ENCODE data around the gene PARD3.

DNA sequence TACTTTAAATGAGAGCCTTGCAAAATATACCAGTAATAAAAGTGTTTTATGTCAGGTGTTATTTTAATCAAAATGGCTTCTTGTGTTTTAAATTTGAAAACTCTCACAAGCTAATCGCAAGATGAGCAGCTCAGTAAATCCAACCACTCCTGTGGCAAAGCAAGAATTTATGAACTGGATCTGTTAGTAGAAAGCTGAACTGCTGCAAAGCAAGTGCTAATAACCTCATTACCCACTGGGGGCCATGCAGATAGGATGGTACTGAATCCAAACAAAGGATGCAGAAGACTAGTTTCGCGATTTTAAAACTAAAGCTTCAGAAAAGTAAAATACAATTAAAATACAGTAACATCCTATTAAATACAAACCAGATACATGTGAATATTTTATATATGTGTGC, 468.0 kb downstream of the PARD3 start:
- TF ChIP-seq JUND (IDR thresholded peaks at IDR 0.05; ENCODE audit: low read depth, low read length) (no peak), RFX5 (IDR thresholded peaks at IDR 0.05; ENCODE audit: low read depth, low read length) (no peak)
- TF ChIP-seq, protein P1, sequence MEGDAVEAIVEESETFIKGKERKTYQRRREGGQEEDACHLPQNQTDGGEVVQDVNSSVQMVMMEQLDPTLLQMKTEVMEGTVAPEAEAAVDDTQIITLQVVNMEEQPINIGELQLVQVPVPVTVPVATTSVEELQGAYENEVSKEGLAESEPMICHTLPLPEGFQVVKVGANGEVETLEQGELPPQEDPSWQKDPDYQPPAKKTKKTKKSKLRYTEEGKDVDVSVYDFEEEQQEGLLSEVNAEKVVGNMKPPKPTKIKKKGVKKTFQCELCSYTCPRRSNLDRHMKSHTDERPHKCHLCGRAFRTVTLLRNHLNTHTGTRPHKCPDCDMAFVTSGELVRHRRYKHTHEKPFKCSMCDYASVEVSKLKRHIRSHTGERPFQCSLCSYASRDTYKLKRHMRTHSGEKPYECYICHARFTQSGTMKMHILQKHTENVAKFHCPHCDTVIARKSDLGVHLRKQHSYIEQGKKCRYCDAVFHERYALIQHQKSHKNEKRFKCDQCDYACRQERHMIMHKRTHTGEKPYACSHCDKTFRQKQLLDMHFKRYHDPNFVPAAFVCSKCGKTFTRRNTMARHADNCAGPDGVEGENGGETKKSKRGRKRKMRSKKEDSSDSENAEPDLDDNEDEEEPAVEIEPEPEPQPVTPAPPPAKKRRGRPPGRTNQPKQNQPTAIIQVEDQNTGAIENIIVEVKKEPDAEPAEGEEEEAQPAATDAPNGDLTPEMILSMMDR (IDR thresholded peaks at IDR 0.05 in 2 of 3, conservative IDR thresholded peaks at IDR 0.05 in 1 of 3; ENCODE audit: control insufficient read depth in 2 of 3, extremely low read depth in 1 of 3, insufficient read depth in 1 of 3, low read depth in 3 of 3, low read length in 3 of 3) = no peak
- TF ChIP-seq, protein P2, sequence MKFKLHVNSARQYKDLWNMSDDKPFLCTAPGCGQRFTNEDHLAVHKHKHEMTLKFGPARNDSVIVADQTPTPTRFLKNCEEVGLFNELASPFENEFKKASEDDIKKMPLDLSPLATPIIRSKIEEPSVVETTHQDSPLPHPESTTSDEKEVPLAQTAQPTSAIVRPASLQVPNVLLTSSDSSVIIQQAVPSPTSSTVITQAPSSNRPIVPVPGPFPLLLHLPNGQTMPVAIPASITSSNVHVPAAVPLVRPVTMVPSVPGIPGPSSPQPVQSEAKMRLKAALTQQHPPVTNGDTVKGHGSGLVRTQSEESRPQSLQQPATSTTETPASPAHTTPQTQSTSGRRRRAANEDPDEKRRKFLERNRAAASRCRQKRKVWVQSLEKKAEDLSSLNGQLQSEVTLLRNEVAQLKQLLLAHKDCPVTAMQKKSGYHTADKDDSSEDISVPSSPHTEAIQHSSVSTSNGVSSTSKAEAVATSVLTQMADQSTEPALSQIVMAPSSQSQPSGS (IDR thresholded peaks at IDR 0.05; ENCODE audit: low read length) = no peak

Measured in GM12878 (cell line).